Activated CD4-positive, alpha-beta T cell treated with anti-CD3 and anti-CD28 coated beads for 36 hours (primary cell): ENCODE measurements around the gene LRAT. TPM values are rescaled to one million over a fixed set of nuclear protein-coding genes. Genes with fewer than 3 reads are reported as not detected.
"Not testable (repeated sequence)": the region's sequence is repeated elsewhere in the genome, so short reads cannot be mapped to it uniquely, and the experiment has no call there.

ENCODE experiments used
- ATAC-seq: fragments of 200-7000 bp; cut with Tn5 transposase; one replicate; pipeline ENCODE4 v1.10.0; 2021; ENCODE audit warnings: mild to moderate bottlenecking, moderate library complexity
- CTCF ChIA-PET: fragments of 350-600 bp; sonication (Branson Sonifier 250); formaldehyde crosslinking; loops from one replicate; lab custom pipeline; 2021; ENCODE audit warnings: antibody characterized with exemption; lab: Charles Lee
- POLR2A ChIA-PET: fragments of 350-600 bp; sonication (Branson Sonifier 250); formaldehyde crosslinking; loops from one replicate; lab custom pipeline; 2021; ENCODE audit warnings: antibody characterized with exemption, inconsistent platforms; lab: Charles Lee
- DNase-seq: peaks from one replicate; pipeline ENCODE4 v3.0.0-alpha.2; 2020
- H3K27ac Mint-ChIP-seq: one replicate; pipeline ENCODE4 v1.8.0; 2021; ENCODE audit warnings: mixed read lengths
- H3K27me3 Mint-ChIP-seq: one replicate; pipeline ENCODE4 v1.8.0; 2021; ENCODE audit warnings: mixed read lengths
- H3K36me3 Mint-ChIP-seq: one replicate; pipeline ENCODE4 v1.8.0; 2021; ENCODE audit warnings: low read depth, mixed read lengths
- H3K4me1 Mint-ChIP-seq: one replicate; pipeline ENCODE4 v1.8.0; 2021; ENCODE audit warnings: mixed read lengths
- H3K4me3 Mint-ChIP-seq: one replicate; pipeline ENCODE4 v1.8.0; 2021; ENCODE audit warnings: mild to moderate bottlenecking, moderate library complexity, mixed read lengths
- H3K9me3 Mint-ChIP-seq: one replicate; pipeline ENCODE4 v1.8.0; 2021; ENCODE audit warnings: low read depth, mixed read lengths
- intact Hi-C, 2 experiments: fragments of 100-400 bp; cut with DNase I in 1 of 2; cut with micrococcal nuclease in 1 of 2; formaldehyde crosslinking; loops; one replicate each; pipeline versions ENCODE4 v1.14.2 to v1.15.1; 2022 to 2024; cut with DNase I, micrococcal nuclease
- total RNA-seq, 2 experiments: library from RNA; stranded (reverse); gene quantifications; one replicate each; pipeline ENCODE4 v1.2.3, GENCODE V29; 2021

LRAT gene
- total RNA-seq, result not detected

DNA sequence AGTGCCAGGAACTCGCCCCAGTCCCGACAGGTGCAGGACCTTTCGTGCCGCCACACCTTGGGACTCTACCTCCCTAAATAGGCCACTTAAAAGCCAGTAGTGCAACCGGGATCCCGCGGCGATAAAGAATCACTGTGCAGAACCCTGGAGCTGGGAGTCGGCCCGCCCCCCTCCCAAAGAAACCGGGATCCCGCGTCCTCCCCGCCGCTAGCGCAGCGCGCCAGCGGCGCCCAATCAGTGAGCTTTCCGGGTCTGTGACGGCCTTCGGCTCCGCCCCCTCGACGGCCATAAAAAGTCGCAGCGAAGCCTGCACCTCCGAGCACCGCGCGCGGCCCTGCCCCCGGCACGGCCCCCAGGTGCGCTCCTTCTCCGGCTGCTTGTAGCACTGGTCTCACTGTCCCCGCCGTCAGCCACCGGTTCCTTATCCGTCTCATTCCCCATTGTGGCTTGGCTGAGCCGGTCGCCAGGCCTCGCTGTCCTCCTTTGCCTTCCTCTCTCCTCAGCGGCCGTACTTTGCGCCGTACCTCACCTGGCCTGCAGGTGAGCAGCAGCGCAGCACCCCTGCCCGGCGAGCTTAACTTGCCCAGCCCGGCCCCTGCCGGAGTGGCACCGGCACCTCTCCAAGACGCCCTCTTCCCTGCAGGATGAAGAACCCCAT is at the start of gene LRAT:
TSS of gene LRAT (plus strand) at position 318 of the 658 bp plus-strand sequence. CDS start at position 645, 327 bp downstream.
- no peak within 1 kb of the TSS for H3K27ac Mint-ChIP-seq
- H3K36me3 Mint-ChIP-seq, result no peaks in the 10 kb centered on the region
- ChIA-PET CTCF (interaction anchor here (1.0 kb wide), 1 partner anchor 24 kb away, joined by 3 read pairs; no protein-coding TSS in a partner anchor), POLR2A (interaction anchor here (0.5 kb wide), 1 partner anchor 21 kb away, joined by 6 read pairs; no protein-coding TSS in a partner anchor)
- H3K4me1 Mint-ChIP-seq, result peaks cover 16% of the 10 kb centered on the region
- ATAC-seq, result peak; percentile 87
- H3K27me3 Mint-ChIP-seq, result peaks cover 59% of the 10 kb centered on the region
- DNase-seq, result peak; percentile 67
- H3K9me3 Mint-ChIP-seq, result no peaks in the 10 kb centered on the region
- intact Hi-C loops, result loop anchor here in 1 of 2 experiments (10.0 kb wide), 1 partner anchor 189 kb away; the partner anchor contains the start of gene PLRG1
- peak within 1 kb of the TSS; percentile 64 for H3K4me3 Mint-ChIP-seq

DNA sequence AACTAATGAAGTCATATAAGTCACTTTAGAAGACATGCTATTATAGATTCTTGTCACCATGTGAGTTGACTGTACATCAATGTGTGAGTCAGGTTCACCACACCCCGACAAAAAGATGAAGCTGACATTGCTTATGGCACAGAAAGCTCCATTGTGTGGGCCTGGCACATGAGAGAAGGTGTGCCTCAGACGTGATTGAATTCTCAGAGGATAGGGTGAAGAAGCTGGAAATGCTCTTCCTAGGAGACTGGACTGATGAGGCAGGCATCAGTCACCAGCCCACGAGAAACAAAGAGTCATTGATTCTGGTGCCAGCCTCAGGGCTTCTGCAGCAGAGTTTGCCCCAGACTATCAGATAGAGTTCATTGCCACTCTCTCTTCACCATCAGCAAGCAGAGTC is 35.9 kb upstream of the LRAT start:
- ATAC-seq, result no peak
- Mint-ChIP-seq H3K36me3 (no peaks in the 10 kb centered on the region), H3K27ac (no peak overlapping the region), H3K9me3 (no peaks in the 10 kb centered on the region), H3K27me3 (peaks cover 10% of the 10 kb centered on the region), H3K4me3 (no peak overlapping the region), H3K4me1 (no peaks in the 10 kb centered on the region)
- CTCF ChIA-PET, result interaction anchor here (1.0 to 1.3 kb wide), 5 partner anchors 9 to 157 kb away, joined by 3 to 5 read pairs (median 4); partner anchors contain the start of gene PLRG1
- intact Hi-C loops, result no loop called here
- POLR2A ChIA-PET, result no interaction called here
- DNase-seq, result no peak

DNA sequence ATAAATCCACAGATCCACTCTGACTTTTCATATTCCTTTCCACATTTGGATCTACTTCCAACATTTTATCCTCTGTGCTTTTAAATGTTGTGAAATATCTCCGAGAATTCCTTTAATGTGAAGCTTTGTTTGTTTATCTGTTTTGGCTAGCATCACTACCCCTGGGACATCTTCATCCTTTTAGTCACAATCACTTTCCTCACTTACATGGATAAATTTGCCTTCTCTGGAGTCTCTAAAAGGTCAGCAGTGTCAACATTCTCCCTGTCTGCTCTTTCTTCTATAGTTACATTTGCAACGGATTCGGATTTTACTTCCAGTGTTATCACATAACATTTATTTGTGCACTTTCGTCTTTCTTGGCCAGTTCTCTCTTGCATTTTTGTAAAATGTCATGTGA is 34.2 kb upstream of the LRAT start:
- H3K9me3 Mint-ChIP-seq, result no peaks in the 10 kb centered on the region
- ATAC-seq (no peak), DNase-seq (no peak)
- no peak overlapping the region for H3K27ac Mint-ChIP-seq
- ChIA-PET POLR2A (no interaction called here), CTCF (no interaction called here)
- H3K4me3 Mint-ChIP-seq, result no peak overlapping the region
- no peaks in the 10 kb centered on the region for H3K36me3 Mint-ChIP-seq
- no peaks in the 10 kb centered on the region for H3K4me1 Mint-ChIP-seq
- peaks cover 10% of the 10 kb centered on the region for H3K27me3 Mint-ChIP-seq
- intact Hi-C loops, result no loop called here

DNA sequence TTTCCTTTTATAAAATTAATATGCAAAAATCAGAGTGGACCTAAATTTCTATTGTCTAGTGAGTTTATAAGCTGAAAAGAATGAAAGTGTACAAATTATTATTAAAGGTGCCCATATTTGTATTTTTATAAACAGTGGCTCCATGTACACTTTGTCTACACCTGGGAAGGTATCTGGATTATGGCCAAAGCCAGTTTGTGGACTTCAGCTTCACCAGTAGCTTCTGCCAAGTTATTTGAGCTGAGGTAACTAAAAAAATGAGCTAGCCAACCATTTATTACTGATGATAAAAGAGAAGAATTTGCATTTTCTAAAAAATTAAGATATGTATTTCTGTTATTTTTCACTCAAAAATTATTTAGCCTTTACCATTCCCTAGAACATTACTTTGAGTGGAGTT is 32.3 kb upstream of the LRAT start:
- no peak for ATAC-seq
- Mint-ChIP-seq H3K36me3 (no peaks in the 10 kb centered on the region), H3K27ac (no peak overlapping the region), H3K4me1 (no peaks in the 10 kb centered on the region), H3K4me3 (no peak overlapping the region), H3K27me3 (peaks cover 11% of the 10 kb centered on the region), H3K9me3 (no peaks in the 10 kb centered on the region)
- intact Hi-C loops, result no loop called here
- POLR2A ChIA-PET, result no interaction called here
- DNase-seq, result no peak
- CTCF ChIA-PET, result no interaction called here

DNA sequence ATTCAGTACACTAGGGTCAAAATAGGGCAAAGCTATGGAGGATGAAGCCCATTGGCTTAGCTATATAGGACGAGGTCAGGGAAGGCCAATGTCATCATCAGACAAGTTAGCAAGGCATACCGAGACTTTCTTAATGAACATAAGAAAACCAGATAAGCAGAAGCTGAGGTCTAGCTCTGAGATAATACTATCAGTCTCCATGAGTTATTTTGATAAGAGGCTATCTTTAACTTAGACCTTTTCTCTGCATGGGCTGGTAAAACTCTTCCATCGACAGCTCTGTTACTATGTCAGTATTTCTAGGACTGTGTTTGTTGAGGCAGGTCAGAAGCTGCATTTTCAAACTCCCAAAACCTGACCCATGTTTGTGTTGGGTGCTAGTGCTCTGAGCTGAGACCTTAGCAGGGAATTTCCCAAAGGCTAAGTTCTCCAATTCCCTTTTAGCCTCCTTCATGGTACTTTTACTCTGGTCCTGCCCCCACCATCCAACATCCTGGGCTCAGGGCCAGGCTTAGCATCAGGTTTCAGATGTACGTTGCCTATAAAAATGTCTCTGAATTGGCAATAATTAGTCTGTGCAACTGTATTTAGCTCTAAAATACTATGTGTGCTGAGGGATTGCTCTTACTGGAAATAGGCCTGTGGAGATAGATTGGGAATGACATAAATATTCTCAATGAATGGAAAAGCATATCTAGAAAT is 29.3 kb upstream of the LRAT start:
- H3K9me3 Mint-ChIP-seq, result no peaks in the 10 kb centered on the region
- peaks cover 14% of the 10 kb centered on the region for H3K27me3 Mint-ChIP-seq
- no peak overlapping the region for H3K4me3 Mint-ChIP-seq
- H3K36me3 Mint-ChIP-seq, result no peaks in the 10 kb centered on the region
- peaks cover 5% of the 10 kb centered on the region for H3K4me1 Mint-ChIP-seq
- ChIA-PET CTCF (no interaction called here), POLR2A (no interaction called here)
- intact Hi-C loops, result no loop called here
- ATAC-seq (no peak), DNase-seq (no peak)
- H3K27ac Mint-ChIP-seq, result no peak overlapping the region

DNA sequence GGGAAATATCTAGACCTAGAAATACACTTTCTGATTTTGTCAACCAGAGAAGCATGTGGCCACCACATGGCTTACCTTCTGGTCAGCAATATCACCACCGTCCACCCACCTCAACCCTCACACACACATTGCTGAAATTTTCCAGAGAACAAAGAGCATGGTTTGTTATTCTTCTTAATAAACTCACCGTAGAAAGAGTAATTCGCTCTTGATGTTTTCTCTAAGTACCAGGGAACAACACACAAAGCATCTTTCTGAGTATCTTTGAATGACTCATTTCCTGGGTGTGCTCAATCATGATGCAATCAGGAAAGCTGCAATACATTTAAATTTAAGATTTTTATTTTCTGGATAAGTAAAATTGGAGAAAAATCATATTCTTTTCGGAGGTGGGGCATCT is 24.7 kb upstream of the LRAT start:
- no peak for ATAC-seq

DNA sequence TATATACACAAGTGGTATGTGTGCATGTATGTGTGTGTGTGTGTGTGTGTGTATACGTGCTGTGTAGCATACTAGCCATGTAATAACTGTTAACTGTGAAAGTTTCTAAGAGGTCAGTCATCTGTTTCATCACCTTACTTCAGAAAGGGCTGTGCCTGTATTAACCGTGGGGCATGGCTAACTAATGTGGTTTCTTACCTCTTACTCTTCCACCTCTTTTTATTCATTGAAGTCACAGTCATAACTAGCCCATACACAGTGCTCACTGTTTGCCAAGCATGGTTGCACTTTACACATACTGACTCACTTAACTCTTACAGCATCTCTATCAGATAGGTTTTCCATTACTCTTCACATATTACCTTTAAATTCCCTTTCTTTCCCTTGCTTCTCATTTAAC is 23.7 kb upstream of the LRAT start:
- POLR2A ChIA-PET, result no interaction called here
- Mint-ChIP-seq H3K9me3 (no peaks in the 10 kb centered on the region), H3K4me3 (no peak overlapping the region), H3K27me3 (peaks cover 15% of the 10 kb centered on the region), H3K27ac (no peak overlapping the region), H3K36me3 (no peaks in the 10 kb centered on the region), H3K4me1 (peaks cover 12% of the 10 kb centered on the region)
- CTCF ChIA-PET, result interaction anchor here (0.8 to 1.5 kb wide), 2 partner anchors 11 to 94 kb away, joined by 3 read pairs; no protein-coding TSS in a partner anchor
- peak; percentile 93 for ATAC-seq
- intact Hi-C loops, result no loop called here
- no peak for DNase-seq

More for the DNA sequence above, 24.7 kb upstream of the LRAT start:
- DNase-seq, result no peak
- ChIA-PET POLR2A (no interaction called here), CTCF (interaction anchor here (0.8 to 1.1 kb wide), 2 partner anchors 11 to 32 kb away, joined by 3 read pairs; no protein-coding TSS in a partner anchor)
- H3K4me1 Mint-ChIP-seq, result peaks cover 12% of the 10 kb centered on the region
- no peak overlapping the region for H3K4me3 Mint-ChIP-seq
- H3K27me3 Mint-ChIP-seq, result peaks cover 13% of the 10 kb centered on the region
- no peak overlapping the region for H3K27ac Mint-ChIP-seq
- H3K36me3 Mint-ChIP-seq, result no peaks in the 10 kb centered on the region
- intact Hi-C loops, result no loop called here
- H3K9me3 Mint-ChIP-seq, result no peaks in the 10 kb centered on the region

DNA sequence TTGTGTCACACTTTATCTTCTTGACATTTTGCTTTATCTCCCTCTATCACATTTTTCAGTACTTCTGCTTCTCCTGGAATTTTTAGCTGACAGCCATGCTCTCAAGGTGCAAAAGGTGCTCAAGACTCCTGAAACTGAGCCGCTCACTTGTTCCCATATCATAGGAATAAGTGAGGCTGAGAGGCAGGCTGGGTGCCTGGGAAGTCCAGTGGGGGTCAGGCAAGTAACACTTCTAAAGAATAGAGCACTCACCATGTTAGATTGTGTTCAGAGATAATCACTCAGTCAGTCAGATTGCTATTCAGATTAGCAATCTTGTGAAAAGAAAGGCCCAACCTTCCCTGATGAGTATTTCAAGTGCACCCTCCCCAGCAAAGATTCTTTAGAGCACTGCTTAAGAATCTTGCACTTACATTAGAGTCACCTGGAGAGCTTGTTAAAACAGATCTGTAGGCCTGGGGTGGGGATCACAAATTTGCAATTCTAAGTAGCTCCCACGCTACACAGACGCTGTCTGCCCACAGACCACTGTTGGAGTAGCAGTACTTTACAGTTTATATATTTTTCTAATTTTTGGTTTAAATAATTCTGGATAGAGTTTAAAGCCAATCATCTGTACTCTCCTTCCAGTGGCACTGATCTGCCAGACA is 23.1 kb upstream of the LRAT start:
- DNase-seq (no peak), ATAC-seq (no peak)
- H3K36me3 Mint-ChIP-seq, result no peaks in the 10 kb centered on the region
- intact Hi-C loops, result no loop called here
- H3K27ac Mint-ChIP-seq, result no peak overlapping the region
- no peaks in the 10 kb centered on the region for H3K9me3 Mint-ChIP-seq
- peaks cover 15% of the 10 kb centered on the region for H3K27me3 Mint-ChIP-seq
- no peak overlapping the region for H3K4me3 Mint-ChIP-seq
- POLR2A ChIA-PET, result no interaction called here
- CTCF ChIA-PET, result interaction anchor here (0.8 to 1.5 kb wide), 2 partner anchors 11 to 95 kb away, joined by 3 read pairs; no protein-coding TSS in a partner anchor
- H3K4me1 Mint-ChIP-seq, result peaks cover 12% of the 10 kb centered on the region

DNA sequence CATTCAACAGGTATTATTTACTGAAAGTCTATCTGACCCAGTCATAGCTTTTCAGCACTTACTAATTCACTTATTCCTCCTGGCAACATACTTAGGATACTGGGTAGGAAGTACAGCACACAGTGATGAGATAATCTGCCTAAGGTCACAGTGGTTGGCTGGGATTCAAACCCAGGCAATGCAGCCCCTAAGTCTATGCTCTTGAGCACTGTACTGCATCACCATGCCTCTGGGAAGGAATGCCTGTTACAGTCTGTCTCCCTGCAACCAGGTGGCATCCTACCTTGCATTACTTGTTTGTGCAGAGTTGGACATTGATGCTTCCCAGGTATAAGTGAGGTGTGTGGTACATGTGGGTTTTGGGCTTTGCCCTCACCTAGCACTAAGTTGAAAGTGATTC is 21.5 kb upstream of the LRAT start:
- POLR2A ChIA-PET, result no interaction called here
- H3K9me3 Mint-ChIP-seq, result no peaks in the 10 kb centered on the region
- no peaks in the 10 kb centered on the region for H3K36me3 Mint-ChIP-seq
- intact Hi-C loops, result no loop called here
- peaks cover 19% of the 10 kb centered on the region for H3K27me3 Mint-ChIP-seq
- no peak overlapping the region for H3K27ac Mint-ChIP-seq
- no peak for ATAC-seq
- CTCF ChIA-PET, result no interaction called here
- H3K4me3 Mint-ChIP-seq, result no peak overlapping the region
- no peak for DNase-seq
- peaks cover 12% of the 10 kb centered on the region for H3K4me1 Mint-ChIP-seq

DNA sequence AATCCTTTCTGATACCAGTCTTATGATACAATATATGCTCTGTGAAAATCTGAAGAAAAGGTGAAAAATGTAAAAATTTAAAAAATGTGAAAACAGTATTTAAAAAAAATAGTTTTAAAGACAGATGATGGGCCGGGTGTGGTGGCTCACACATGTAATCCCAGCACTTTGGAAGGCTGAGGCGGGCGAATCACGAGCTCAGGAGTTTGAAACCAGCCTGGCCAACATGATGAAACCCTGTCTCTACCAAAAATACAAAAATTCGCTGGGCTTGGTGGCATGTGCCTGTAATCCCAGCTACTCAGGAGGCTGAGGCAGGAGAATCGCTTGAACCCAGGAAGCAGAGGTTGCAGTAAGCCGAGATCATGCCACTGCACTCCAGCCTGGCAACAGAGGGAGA is 20.2 kb upstream of the LRAT start:
- ATAC-seq, H3K27ac Mint-ChIP-seq, CTCF ChIA-PET, H3K9me3 Mint-ChIP-seq, intact Hi-C loops, H3K36me3 Mint-ChIP-seq, H3K4me3 Mint-ChIP-seq, DNase-seq: not testable (repeated sequence)
- H3K4me1 Mint-ChIP-seq, result peaks cover 12% of the 10 kb centered on the region
- POLR2A ChIA-PET, result interaction anchor here (0.8 kb wide), 1 partner anchor 21 kb away, joined by 6 read pairs; no protein-coding TSS in a partner anchor
- peaks cover 24% of the 10 kb centered on the region for H3K27me3 Mint-ChIP-seq

DNA sequence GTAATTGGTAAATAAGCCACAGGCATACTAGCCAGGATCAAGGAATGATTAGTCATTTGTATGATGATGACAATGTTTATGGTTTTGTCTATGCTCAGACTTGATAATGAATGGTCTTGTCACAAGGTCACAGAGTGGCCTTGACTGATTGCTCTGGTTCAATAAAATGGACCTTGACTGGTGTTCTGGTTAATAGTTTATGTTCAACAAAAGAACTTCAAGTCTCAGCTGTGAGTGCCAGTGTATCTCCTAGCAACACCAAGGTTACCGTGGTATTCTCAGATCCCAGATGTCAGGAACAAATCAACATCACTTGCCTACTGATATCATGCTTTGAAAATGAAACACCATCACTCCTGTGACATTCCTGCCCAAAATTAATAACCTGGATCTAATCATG is 16.3 kb upstream of the LRAT start:
- Mint-ChIP-seq H3K27ac (no peak overlapping the region), H3K4me1 (no peaks in the 10 kb centered on the region), H3K9me3 (no peaks in the 10 kb centered on the region), H3K36me3 (no peaks in the 10 kb centered on the region), H3K4me3 (no peak overlapping the region), H3K27me3 (peaks cover 21% of the 10 kb centered on the region)
- no peak for ATAC-seq
- no peak for DNase-seq
- intact Hi-C loops, result no loop called here
- ChIA-PET POLR2A (no interaction called here), CTCF (no interaction called here)
